Measurements from ENCODE around the gene DCHS2.

Gene DCHS2

DNA sequence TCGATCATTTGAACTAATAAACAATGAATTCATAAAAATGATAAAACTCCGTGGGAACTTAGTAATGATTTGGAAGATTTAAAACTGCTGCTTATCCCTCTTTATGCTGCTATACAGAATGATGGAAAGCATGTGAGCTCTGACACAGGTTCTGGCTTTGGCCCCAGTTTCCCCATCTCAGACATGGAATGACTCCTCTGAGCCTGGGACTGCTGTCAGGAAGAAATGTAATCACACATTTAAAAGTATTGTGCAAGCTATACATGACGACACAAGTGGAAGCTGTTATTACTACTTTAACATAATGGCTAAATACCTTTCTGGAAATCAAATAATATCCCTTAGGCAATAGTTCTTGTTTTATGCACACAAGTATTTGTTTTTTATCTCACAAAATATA is 161.7 kb downstream of the DCHS2 start:
- Histone ChIP-seq H3K4me2 (no peak overlapping the region), H3K4me1 (peaks cover 8 to 35% (median 15%) of the 10 kb centered on the region in 10 experiments; a peak in 19 of 20 replicates), H3K27ac (no peak overlapping the region), H4K20me1 (no peaks in the 10 kb centered on the region), H3K36me3 (peaks cover 0 to 45% (median 4%) of the 10 kb centered on the region in 11 experiments; a peak in 9 of 22 replicates), H3K4me3 (no peak overlapping the region), H3K27me3 (peaks cover 0 to 9% (median 0%) of the 10 kb centered on the region in 11 experiments; a peak in 2 of 22 replicates), H3K9ac (no peak overlapping the region), H3K9me3 (replicated peaks in 1 of 11) (peaks cover 0 to 23% (median 10%) of the 10 kb centered on the region in 11 experiments; a peak in 12 of 22 replicates)
- TF ChIP-seq Cebpa-rat (IDR thresholded peaks at IDR 0.05) = no peak

DNA sequence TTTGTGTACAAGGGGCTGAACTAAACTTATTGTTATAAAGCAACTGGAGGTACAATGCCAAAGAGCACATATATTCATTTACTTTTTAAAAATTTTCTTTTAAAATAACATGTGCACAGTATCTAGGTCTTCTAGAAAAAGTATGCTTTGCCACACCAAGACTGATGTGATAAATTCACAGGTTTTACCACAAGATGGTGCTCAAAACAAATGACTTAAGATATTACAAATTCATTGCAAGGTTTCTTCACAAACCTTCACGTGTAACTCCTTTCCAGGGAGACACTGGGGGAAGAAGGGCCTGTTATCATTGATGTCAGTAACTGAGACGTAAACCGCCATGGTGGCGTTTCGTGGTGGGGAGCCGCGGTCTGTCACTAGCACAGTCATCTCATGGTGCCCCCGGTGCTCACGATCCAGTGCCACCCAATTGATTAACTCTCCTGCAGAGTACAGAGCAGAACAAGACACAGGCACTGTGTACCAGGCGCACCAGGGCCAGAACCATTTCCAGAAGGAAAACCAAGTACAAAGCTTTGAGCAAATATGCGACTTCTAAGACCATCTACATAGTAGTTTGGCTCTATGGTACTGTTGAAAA is 162.2 kb downstream of the DCHS2 start:
- H3K9ac ChIP-seq = no peak overlapping the region
- peaks cover 8 to 35% (median 15%) of the 10 kb centered on the region in 10 experiments; a peak in 19 of 20 replicates for H3K4me1 ChIP-seq
- H3K4me3 ChIP-seq = no peak overlapping the region
- H3K9me3 ChIP-seq (replicated peaks in 1 of 11) = peaks cover 0 to 23% (median 10%) of the 10 kb centered on the region in 11 experiments; a peak in 11 of 22 replicates
- peak overlapping the region in 1 of 11 experiments; percentile 9; a peak in 1 of 22 replicates for H3K4me2 ChIP-seq
- no peak overlapping the region for H3K27ac ChIP-seq
- H4K20me1 ChIP-seq = no peaks in the 10 kb centered on the region
- peaks cover 0 to 40% (median 4%) of the 10 kb centered on the region in 11 experiments; a peak in 9 of 22 replicates for H3K36me3 ChIP-seq
- no peak for TF ChIP-seq Cebpa-rat (IDR thresholded peaks at IDR 0.05)
- peaks cover 0 to 9% (median 0%) of the 10 kb centered on the region in 11 experiments; a peak in 2 of 22 replicates for H3K27me3 ChIP-seq

DNA sequence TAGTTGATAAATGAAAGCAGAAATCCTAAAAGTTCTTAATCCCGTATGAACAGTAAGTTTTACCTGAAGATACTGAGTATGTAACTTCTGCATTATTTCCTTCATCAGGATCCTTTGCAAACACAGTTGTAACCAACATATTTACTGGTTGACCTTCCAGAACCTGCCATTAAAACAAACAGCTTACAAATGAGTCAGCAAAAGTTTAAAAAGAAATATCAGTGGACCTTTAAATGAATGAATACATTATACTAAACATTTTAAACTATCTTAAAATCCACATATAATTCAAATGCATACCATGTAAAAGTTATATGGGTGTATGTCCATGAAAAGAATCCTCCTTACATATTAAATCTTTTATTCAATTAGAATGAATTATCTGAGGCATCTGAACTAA is 163.6 kb downstream of the DCHS2 start:
- Histone ChIP-seq H3K4me2 (no peak overlapping the region), H3K9ac (no peak overlapping the region), H3K27ac (no peak overlapping the region), H3K4me3 (no peak overlapping the region), H3K36me3 (peaks cover 0 to 31% (median 2%) of the 10 kb centered on the region in 11 experiments; a peak in 9 of 22 replicates), H3K27me3 (peaks cover 0 to 6% (median 0%) of the 10 kb centered on the region in 11 experiments; a peak in 2 of 22 replicates), H4K20me1 (no peaks in the 10 kb centered on the region), H3K9me3 (replicated peaks in 1 of 11) (peaks cover 0 to 13% (median 6%) of the 10 kb centered on the region in 11 experiments; a peak in 11 of 22 replicates), H3K4me1 (peaks cover 7 to 34% (median 14%) of the 10 kb centered on the region in 10 experiments; a peak in 19 of 20 replicates)
- TF ChIP-seq Cebpa-rat (IDR thresholded peaks at IDR 0.05) = no peak

DNA sequence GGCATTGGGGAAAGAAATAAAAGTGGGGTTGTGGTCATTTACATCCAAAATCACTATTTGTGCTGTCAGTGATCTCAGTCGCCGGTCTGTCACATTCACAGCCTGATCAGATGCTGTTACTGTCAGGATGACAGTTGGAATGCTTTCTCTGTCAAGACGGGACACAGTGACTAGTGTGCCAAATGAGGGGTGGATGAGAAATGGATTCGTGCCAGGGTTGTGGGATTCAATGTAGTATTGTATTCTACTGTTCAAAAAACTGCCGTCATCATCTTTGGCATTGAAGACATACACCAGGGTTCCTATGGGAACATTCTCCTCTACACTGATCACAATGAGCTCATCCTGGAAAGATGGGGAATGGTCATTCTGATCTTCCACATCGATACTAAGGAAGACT is 171.1 kb downstream of the DCHS2 start:
- peaks cover 7 to 15% (median 10%) of the 10 kb centered on the region in 11 experiments; a peak in 19 of 22 replicates for H3K9me3 ChIP-seq (replicated peaks in 1 of 11)
- H3K4me3 ChIP-seq = no peak overlapping the region
- peaks cover 0 to 27% (median 4%) of the 10 kb centered on the region in 11 experiments; a peak in 7 of 22 replicates for H3K36me3 ChIP-seq
- no peak for TF ChIP-seq Cebpa-rat (IDR thresholded peaks at IDR 0.05)
- no peak overlapping the region for H3K4me2 ChIP-seq
- H3K4me1 ChIP-seq = no peaks in the 10 kb centered on the region
- no peak overlapping the region for H3K27ac ChIP-seq
- no peak overlapping the region for H3K9ac ChIP-seq
- H4K20me1 ChIP-seq = no peaks in the 10 kb centered on the region
- no peaks in the 10 kb centered on the region for H3K27me3 ChIP-seq

DNA sequence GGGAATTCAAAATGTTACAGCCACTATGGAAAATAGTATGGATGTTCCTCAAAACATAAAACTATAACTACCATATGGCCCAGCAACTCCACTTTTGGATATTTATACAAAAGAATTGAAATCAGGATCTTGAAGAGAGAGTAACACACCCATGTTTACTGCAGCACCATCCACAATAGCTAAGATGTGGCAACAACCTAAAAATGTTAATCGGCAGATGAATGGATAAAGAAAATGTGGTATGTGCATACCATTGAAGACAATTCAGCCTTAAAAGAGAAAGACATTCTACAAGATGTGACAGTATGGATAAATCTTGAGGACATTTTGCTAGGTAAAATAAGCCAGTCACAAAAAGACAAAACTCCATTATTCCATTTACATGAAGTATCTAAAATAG is 171.9 kb downstream of the DCHS2 start:
- H3K4me2 ChIP-seq = no peak overlapping the region
- H3K36me3 ChIP-seq = peaks cover 0 to 27% (median 5%) of the 10 kb centered on the region in 11 experiments; a peak in 6 of 22 replicates
- no peak for TF ChIP-seq Cebpa-rat (IDR thresholded peaks at IDR 0.05)
- no peaks in the 10 kb centered on the region for H4K20me1 ChIP-seq
- H3K27ac ChIP-seq = no peak overlapping the region
- H3K4me3 ChIP-seq = no peak overlapping the region
- H3K9me3 ChIP-seq (replicated peaks in 1 of 11) = peaks cover 7 to 15% (median 9%) of the 10 kb centered on the region in 11 experiments; a peak in 19 of 22 replicates
- H3K9ac ChIP-seq = no peak overlapping the region
- H3K27me3 ChIP-seq = no peaks in the 10 kb centered on the region
- no peaks in the 10 kb centered on the region for H3K4me1 ChIP-seq

DNA sequence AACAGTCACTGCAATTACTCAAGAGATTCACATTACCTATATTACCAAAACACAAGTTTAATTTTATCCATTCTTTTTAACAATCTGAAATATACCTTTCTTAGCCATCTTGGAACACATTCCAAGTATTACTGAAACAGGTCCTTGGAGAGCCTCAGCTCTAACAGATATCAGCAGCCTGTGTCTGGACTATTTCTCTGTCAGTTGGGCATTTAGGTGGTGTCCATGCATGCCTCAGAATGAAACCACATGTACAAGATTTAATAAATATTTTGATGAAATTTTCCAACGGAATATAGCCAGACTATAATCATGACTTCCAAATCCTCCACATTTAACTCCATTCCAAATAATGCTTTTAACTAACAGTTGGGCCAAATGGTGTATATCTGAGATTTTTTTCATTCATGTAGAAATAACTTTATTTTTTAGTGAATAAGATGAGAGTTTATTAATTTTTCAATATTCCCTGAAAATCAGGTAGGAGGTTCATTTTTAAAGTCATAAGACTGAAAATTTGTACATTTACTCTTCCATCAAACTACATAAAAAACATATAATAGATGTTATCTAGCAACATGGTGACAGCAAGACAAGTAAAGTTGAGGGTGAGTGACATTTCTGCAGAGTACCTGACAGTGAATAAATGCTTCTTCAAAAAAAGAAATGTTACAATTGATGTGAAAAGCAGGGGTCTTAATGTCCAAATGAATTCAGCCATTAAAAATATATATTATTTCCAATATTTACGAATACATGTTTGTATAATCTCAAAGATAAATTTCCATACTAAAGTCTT is 174.2 kb downstream of the DCHS2 start:
- no peaks in the 10 kb centered on the region for H3K4me1 ChIP-seq
- H3K27ac ChIP-seq = no peak overlapping the region
- no peak for TF ChIP-seq Cebpa-rat (IDR thresholded peaks at IDR 0.05)

DNA sequence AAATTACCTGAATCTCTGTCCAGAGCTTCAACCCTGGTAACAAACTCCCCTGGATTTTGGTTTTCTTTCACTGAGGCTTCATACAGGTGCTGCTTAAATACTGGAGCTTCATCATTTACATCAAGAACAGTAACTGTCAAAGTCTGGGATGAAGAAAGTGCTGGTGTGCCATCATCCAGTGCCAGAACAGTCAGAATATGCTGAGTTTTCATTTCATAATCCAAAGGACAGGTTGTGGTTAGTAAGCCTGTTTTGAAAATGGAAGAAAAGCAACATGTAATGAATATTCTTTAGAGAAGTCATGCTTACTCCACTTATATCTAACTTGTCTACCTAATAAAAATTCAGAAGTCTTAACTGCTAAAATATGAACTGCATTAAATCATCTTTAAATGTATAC is 175.9 kb downstream of the DCHS2 start:
- Histone ChIP-seq H3K27me3 (no peaks in the 10 kb centered on the region), H3K4me1 (no peaks in the 10 kb centered on the region), H3K36me3 (peaks cover 0 to 28% (median 5%) of the 10 kb centered on the region in 11 experiments; a peak in 7 of 22 replicates), H3K4me2 (no peak overlapping the region), H3K9ac (no peak overlapping the region), H3K4me3 (no peak overlapping the region), H3K27ac (no peak overlapping the region), H4K20me1 (no peaks in the 10 kb centered on the region), H3K9me3 (replicated peaks in 1 of 11) (peaks cover 7 to 15% (median 9%) of the 10 kb centered on the region in 11 experiments; a peak in 19 of 22 replicates)
- no peak for TF ChIP-seq Cebpa-rat (IDR thresholded peaks at IDR 0.05)

More for the DNA sequence above, 174.2 kb downstream of the DCHS2 start:
- no peak overlapping the region for H3K4me3 ChIP-seq
- H4K20me1 ChIP-seq = no peaks in the 10 kb centered on the region
- H3K27me3 ChIP-seq = no peaks in the 10 kb centered on the region
- H3K9ac ChIP-seq = no peak overlapping the region
- H3K36me3 ChIP-seq = peaks cover 0 to 22% (median 5%) of the 10 kb centered on the region in 11 experiments; a peak in 7 of 22 replicates
- H3K4me2 ChIP-seq = no peak overlapping the region
- peaks cover 7 to 15% (median 9%) of the 10 kb centered on the region in 11 experiments; a peak in 19 of 22 replicates for H3K9me3 ChIP-seq (replicated peaks in 1 of 11)

DNA sequence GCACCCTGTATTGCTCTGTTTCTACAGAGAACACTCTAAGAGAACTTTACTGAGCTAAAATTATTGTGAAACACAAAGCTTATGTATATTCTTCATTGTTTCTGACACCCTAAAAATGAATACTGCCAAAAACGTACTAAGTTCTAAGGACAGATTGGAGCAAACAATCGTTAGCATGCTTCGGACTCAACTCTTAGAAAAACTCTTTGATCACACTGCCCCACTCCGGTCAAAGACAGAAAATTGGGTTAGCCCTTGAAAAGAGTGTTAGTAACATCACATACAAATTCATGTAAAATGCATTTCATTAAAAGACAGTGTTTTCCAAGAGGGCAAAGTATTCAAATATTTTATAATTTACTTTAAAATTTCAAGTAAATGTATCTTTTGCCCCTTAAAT is 177.4 kb downstream of the DCHS2 start:
- Histone ChIP-seq H3K27me3 (no peaks in the 10 kb centered on the region), H3K4me3 (no peak overlapping the region), H4K20me1 (no peaks in the 10 kb centered on the region), H3K4me2 (no peak overlapping the region), H3K27ac (no peak overlapping the region), H3K4me1 (no peaks in the 10 kb centered on the region), H3K9me3 (replicated peaks in 1 of 11) (peaks cover 7 to 17% (median 9%) of the 10 kb centered on the region in 11 experiments; a peak in 19 of 22 replicates), H3K9ac (no peak overlapping the region), H3K36me3 (peaks cover 0 to 33% (median 4%) of the 10 kb centered on the region in 11 experiments; a peak in 8 of 22 replicates)
- TF ChIP-seq Cebpa-rat (IDR thresholded peaks at IDR 0.05) = no peak
